Inferior parietal cortex (tissue), 1 donor: ENCODE measurements around the gene YY1AP1.
A peak's percentile ranks its signal among the peaks of the same experiment; 100 is the strongest.
"Not testable (repeated sequence)": the region's sequence is repeated elsewhere in the genome, so short reads cannot be mapped to it uniquely, and the experiment has no call there.

Source experiments
- DNase-seq: peaks from one replicate; pipeline ENCODE4 v3.0.0-alpha.2; 2016; ENCODE audit errors: extremely low spot score

The YY1AP1 gene

GRCh38 chr1:155646307-155646706, 42.3 kb downstream of the YY1AP1 start:
- no peak for DNase-seq

- no peak for DNase-seq
Observed at GRCh38 chr1:155645648-155646047, 42.9 kb downstream of the YY1AP1 start.

- no peak for DNase-seq
Observed at GRCh38 chr1:155645034-155645598, 43.5 kb downstream of the YY1AP1 start.

GRCh38 chr1:155643230-155643629, 45.3 kb downstream of the YY1AP1 start:
- DNase-seq: no peak

GRCh38 chr1:155642559-155643180, 45.9 kb downstream of the YY1AP1 start:
- not testable (repeated sequence) for DNase-seq

- no peak for DNase-seq
Observed at GRCh38 chr1:155640367-155640766, 48.2 kb downstream of the YY1AP1 start.

- DNase-seq: no peak
Observed at GRCh38 chr1:155636397-155637153, 52.0 kb downstream of the YY1AP1 start.

- DNase-seq: not testable (repeated sequence)
Observed at GRCh38 chr1:155626428-155626827, 62.1 kb downstream of the YY1AP1 start.

GRCh38 chr1:155623357-155623756, 65.2 kb downstream of the YY1AP1 start:
- DNase-seq: no peak

GRCh38 chr1:155622191-155622590, 66.4 kb downstream of the YY1AP1 start:
- no peak for DNase-seq

- DNase-seq: not testable (repeated sequence)
Observed at GRCh38 chr1:155613226-155613625, 75.3 kb downstream of the YY1AP1 start.

GRCh38 chr1:155610257-155610647, 78.3 kb downstream of the YY1AP1 start:
- not testable (repeated sequence) for DNase-seq

GRCh38 chr1:155609515-155610256, 78.9 kb downstream of the YY1AP1 start, which contains the start of gene MSTO1:
Gene MSTO1, plus strand, starts transcription at chr1:155610218. Its CDS starts 31 bp downstream, at chr1:155610249.
- DNase-seq: peak; percentile 93
